Head of caudate nucleus (tissue), 42 donors: Measurements from ENCODE around the gene SNRNP200.

ENCODE experiments used
- DNase-seq, 42 donors: peaks; one replicate each; pipeline versions ENCODE4 v3.0.0 to v3.0.0-alpha.2; 2020 to 2021; ENCODE audit warnings: mixed read lengths in 7 of 42
- intact Hi-C: fragments of 100-400 bp; cut with DNase I; formaldehyde crosslinking; loops from one replicate; pipeline ENCODE4 v1.15.0; 2022

SNRNP200 gene

DNA sequence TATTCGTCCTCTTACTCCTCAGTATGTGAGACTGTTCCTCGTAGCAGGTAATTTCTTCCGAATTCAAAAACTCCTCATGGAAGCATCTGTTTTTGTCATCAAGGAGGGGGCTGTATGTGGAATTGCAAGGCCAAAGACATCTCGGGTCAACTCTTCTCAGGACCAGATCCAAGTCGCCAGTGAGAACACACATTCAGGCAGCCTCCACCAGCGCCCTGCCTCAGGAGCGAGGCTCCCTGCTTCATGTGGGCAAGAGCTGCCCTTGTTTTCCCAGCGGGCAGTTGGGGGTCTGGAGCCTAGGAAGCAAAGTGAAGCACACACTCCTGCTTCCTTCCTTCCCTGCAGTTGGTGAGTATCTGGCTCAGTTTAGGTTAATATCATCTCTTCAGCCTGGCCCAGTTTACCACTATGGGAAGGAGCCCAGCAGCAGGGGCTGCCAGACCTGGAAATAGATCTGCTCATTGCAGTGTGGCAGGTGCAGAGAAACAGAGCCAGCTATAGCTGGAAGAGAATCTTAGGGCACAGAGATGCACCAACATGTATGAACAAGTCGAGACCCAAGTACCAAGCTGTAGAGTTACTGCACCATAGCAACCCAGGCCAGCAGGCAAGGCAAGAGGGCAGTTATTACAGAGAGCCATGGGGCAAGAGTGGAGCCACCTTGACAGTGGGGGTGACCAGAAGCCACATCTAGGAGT lies 64.9 kb downstream of the SNRNP200 start:
- DNase-seq: no peak
- intact Hi-C loops: no loop called here

DNA sequence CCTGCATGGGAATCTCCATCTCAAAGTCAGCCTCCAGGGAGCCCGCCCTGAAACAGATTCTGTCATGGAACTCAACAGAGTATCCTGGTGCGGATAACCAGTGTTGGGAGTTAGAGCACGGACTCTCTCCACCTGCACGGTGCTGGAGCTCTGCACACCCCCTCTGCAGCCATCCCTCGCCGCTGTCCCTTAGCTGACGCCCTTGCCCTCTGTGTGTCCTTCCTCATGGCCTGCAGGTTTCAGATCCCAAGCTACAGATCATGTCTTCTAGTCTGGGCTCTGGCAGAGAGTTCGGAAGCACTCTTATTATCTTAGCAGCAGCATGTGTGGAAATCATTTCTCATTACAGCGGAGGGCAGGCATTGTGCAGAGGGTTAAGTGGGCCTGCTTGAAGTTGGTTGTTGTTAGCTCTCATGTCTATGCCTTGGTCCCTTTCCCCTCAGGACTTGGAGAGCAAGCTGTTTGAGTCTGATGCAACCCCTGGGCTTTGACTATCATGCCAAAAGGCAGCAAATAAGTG lies 65.5 kb downstream of the SNRNP200 start:
- intact Hi-C loops: no loop called here
- no peak for DNase-seq

DNA sequence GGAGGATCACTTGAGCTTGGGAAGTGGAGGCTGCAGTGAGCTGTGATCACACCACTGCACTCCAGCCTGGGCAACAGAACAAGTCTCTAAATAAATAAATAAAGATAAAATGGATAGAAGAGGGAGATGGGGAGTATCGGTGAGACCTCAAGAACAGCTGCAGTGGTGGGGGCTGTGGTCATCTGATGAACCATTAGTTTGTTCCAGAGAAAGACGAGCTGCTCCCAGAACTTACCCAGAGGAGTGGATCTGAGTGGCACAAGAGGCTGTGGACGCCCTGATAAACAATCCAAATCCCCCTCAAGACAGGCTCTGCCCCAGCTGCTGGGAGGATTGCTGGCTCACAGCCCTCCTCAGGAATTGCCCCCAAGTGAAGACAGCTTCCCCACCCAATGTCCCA lies 66.3 kb downstream of the SNRNP200 start:
- no peak for DNase-seq
- intact Hi-C loops: no loop called here

DNA sequence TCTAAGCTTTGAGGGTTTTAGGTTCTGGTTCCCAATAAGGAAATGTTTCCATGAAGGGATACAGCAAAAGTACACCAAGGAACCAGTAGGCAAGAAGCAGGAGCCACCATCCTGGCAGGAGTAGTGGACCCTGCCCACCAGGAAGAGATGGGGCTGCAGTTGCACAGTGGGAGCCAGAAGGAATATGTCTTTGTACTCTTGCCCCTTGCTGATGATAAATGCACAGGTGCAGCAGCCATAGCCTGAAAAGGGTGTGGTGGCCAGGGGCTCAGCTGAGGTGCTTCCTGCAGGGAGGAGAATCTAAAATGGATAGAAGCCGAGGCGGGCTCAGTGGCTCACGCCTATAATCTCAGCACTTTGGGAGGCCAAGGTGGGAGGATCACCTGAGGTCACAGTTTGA lies 67.1 kb downstream of the SNRNP200 start:
- DNase-seq: no peak
- intact Hi-C loops: no loop called here

DNA sequence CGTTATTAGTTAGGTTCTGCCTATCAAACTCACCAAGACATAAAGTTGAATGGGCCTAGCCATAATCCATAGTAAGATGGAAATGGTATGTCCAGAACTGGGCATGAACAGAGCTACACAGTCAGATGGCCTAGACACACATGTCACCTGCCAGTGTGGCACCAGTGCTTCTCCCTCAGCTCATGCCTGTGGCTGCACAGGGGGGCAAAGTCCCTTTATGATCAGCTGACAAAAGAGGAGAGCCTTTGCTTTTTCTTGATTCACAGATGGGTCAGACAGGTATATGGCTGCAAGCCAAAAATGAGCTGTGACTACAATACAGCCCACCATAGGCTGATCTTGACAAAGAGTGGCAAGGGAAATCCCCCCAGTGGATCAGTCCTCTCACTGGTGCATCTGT lies 68.5 kb downstream of the SNRNP200 start:
- intact Hi-C loops: no loop called here
- no peak for DNase-seq

DNA sequence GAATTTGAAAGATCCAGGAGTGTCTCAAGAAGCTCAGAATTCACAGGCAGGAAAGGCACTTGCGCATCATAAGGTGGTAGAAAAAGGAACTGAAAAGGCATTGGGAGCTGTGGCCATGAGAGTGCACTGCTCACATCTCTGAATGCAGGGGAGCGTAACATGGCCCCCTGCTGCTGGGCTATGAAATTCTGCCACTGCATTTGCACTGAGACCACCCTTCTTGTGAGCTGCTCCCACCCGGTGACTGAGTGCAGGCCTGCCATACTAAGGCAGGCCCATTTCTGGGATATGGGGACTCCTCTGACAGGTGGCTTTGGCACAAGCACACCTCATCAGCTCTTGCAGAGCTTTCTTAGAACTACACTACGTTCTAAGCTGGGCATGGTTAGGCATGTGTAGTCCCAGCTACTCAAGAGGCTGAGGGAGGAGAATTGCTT lies 71.4 kb downstream of the SNRNP200 start:
- intact Hi-C loops: no loop called here
- no peak for DNase-seq

- intact Hi-C loops: no loop called here
- DNase-seq: no peak
Observed at GRCh38 chr2:96233436-96233835, 71.9 kb downstream of the SNRNP200 start.

- intact Hi-C loops: no loop called here
- no peak for DNase-seq
Observed at GRCh38 chr2:96231316-96231715, 74.0 kb downstream of the SNRNP200 start.

- DNase-seq: peak in 2 of 42 donors; percentile 7 to 19
- intact Hi-C loops: no loop called here
Observed at GRCh38 chr2:96225016-96225533, 80.3 kb downstream of the SNRNP200 start.
